GM21390 (cell line): ENCODE measurements around the gene THOC1.

Experiments
- ATAC-seq: cut with Tn5 transposase; IDR thresholded peaks from one replicate; pipeline ENCODE4 v1.9.1; 2021; ENCODE audit not compliant: unreplicated experiment

THOC1 gene

DNA sequence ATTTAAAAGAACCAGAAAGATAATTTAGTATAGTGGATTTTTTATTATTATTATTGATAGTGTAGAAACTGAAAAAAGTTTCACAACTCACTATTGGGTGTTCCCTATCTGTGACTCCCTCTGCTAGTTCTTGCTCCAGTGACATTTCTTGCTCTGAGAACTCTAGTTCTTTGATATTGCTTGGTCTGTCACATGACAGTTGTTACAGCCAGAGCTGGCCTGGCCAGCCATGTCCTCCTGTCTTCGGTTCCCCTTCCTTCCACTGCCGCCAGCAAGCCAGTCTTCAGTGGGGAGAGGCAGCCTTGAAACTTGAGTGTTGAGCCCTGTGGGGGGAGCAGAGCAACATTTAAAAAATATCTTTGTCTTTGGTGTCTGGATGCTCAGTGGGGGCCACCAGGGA, 7.6 kb upstream of the THOC1 start:
- no peak for ATAC-seq

DNA sequence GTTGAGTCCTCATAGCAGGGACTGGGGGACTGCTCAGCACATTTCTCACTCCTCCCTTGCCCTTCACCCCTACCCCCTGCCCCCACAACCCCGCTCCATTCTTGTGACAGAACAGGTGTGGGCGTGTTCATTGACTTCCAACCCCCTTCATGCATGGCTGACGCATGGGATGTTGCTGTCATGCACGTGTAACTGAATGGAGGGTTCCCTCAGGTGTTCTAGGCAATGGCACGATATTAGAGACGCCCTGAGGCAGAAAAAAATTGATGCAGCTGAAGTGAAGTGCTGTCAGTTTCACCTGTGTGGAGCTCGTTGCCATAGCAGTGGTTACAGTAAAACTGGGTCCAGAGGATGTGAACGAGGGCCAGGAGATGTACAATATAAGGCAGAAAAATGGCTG, 6.5 kb upstream of the THOC1 start:
- ATAC-seq, result no peak

DNA sequence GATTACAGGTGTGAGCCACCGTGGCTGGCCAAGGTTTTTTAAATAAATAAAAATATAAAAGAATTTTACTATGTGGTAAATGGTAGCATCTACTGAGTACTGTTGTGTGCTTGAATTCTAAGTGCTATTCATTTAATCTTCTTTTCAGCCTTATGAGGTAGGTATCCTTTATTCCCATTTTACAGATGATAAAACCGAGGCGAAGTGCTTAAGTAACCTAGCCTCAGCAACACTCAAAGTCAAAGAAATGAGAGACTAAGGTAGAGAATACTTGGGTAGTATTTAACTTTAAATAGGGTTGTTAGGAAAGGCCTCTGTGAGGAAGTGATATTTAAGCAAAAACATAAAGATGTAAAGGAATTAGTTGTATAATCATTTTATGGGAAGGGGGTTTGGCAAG, 5.7 kb upstream of the THOC1 start:
- ATAC-seq, result no peak

DNA sequence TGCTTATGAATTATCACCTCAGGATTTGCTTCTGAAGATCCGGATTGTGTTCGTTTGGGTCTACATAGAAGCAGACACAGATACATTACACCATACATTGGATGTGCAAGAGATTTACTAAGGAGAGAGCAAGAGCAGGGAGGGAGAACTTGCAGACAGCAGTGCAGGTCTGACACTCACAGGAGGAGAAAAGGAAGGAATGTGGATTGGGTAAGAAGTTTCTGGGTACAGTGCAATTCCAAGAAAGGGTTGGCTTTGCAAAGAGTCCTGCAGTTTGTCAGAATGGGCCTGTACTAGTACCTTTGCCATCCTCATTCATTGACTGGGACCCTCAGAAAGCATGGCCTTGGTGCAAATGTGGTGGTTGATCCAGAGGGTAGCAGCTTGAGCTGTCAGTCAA, 4.8 kb upstream of the THOC1 start:
- no peak for ATAC-seq

DNA sequence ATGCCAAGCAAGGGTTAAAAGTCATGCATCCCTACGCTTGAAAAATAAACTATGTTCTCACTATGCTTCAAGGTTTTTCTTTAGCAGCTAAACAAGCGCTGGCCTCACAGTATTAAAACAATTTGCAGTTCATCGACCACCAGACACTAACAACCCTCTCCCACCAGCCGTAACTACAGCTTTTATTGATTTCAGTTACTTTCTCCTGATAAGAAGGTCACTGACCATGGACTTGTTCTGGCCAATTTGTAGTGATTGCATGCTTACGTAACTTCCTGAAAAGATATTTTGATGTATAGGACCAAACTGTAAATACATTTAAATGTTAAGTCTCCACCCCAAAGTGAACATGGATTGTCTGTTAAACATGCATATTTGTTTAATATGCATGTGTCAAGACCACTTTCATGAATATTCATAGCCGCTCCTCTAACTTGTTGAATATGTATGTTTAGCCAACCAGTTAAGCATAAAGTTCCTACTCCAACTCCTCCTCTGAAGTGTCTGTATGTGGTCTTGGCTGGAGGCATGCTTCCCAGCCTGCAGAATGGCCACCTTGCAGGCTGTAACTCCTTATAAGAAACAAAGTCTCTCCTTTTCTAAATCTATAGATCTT, 1.7 kb upstream of the THOC1 start:
- ATAC-seq, result no peak

DNA sequence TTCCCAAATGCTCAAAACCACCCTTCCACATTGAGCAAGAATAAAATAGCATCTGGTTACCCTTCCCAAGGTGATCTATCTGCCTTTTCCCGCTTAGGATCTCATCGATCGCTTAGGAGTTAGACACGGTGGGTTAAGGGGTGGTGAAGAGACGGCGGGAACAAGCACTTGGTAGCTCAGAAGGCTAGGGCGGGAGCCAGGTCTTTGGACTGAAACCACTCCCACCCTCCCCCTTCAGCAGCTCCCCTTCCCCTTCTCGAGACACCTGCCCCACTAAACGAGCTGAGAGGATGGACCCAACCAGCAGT, 513 bp downstream of the THOC1 start:
- no peak for ATAC-seq

DNA sequence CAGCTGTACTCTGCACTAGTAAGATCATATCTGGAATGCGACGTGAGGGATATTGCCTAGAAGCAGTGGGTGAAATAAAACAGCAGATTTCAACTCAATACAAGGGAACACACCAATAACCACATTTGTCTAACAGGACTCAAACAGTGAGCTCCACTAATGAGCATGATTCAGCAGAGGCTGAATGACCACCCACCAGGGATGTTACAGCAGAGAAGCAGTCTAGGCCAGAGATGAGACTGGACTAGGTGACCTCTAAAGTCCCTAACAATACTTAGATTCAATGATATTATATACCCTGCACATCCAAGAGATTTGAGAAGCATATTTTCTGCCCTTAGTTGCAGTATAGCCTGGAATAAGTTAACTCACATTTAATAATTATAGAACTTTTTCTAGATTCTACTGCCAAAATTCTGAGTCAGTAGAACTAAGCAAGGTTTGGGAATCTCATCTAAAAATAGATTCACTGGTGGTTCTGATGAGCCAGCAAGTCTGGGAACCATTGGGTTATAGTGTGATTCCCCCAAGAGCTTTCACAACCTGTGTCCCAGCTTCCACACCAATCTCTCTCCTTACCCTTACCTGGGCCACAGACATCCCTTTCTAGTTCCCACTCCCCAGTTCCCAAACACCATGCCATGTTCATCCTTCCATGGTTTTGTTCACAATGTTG, 6.3 kb downstream of the THOC1 start:
- ATAC-seq, result no peak

DNA sequence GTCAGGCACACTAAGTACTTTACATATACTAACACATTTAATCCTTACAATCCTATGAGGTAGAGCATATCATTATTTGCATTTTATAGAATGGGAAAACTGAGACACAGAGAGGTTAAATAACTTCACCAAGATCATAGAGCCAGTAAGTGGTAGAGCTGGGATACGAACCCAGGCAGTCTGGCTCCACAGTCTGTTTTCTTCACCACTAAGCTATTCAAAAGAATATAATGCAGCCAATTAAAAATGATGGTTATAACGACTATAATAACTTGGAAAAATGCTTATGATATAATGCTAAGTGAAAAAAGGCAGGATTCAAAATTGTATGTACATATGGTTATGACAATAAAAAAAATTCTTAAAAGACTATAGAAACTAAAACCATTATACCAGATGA, 7.3 kb downstream of the THOC1 start:
- no peak for ATAC-seq

DNA sequence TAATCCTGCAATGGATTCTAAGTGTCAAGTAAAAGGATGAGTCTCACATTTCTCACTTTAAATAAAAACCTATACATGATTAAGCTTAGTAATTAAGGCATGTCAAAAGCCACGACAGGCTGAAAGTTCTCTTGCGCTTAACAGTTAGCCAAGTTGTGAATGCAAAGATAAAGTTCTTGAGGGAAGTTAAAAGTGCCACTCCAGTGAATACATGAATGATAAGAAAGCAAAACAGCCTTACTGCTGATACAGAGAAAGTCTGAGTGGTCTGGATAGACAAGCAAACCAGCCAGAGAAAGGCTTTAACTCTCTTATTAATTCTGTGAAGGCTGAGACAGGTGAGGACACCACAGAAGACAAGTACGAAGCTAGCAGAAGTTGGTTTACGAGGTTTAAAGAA, 12.7 kb downstream of the THOC1 start:
- no peak for ATAC-seq

DNA sequence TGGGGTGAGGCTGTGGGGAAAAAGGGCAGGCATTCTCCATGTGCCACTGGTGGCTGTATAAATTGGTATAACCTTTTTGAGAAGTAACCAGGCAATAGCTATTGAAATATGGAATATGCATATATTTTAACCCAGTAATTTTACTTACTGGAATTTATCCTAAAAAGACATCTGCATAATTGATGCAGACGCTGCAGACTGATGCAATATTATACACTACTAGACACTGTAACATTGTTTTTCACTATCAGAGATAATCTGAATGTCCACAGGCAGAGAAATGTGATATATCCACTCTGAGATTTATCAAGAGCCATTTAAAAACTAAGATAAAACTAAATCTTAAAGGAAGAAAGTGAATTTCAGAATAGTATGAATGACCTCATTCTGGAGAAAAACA, 14.7 kb downstream of the THOC1 start:
- no peak for ATAC-seq

DNA sequence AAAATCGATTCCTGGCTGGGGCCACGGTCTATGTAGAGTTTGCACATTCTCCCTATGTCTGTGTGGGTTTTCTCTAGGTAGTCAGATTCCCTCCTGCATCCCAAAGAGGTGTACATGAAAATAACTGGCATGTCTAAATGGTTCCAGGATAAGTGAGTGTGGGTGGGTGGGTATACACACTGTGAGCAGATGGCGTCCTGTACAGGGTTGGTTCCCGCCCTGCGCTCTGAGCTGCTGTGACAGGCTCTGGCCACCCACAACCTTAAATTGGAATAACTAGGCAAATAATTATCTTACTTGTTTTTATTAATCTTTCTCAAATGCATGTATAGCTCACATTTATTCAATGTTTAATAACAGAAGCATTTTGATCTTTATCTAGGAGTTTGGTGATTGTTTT, 16.3 kb downstream of the THOC1 start:
- ATAC-seq, result no peak

DNA sequence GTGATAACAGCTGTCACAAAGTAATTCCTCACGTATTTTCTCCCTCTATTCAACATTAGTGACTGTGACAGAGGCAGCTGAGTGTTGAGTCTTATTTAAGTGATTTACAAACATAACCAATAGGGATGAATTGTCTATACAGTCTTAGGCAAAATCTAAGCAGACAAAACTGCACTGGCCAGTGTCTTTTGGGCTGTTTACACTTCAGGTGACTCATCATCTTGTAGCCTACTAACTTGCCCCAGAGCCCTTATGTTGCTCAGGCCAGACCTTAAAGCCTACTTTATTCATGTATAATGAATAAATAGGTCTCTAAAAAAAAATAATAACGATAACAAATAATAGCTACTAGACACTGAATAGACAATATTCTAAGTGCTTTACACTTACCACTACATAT, 17.2 kb downstream of the THOC1 start:
- ATAC-seq, result no peak

DNA sequence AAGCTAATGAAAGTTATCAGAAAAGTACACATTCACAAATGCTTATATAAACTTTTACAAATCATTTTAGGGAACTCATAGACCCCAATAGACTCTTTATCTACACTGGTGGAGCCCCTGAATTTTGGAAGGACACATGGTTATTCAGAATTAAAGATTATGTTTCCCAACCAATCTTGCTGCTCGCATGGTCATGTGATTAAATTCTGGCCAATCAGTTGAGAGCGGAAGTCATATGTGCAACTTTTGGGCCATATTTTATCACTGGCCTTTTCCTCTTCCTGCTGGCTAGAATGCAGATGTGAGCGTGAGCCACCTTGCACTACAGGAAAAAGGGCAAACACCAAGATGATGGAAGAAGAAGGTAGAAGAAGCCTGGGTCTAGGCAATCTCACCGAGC, 19.8 kb downstream of the THOC1 start:
- ATAC-seq, result no peak

DNA sequence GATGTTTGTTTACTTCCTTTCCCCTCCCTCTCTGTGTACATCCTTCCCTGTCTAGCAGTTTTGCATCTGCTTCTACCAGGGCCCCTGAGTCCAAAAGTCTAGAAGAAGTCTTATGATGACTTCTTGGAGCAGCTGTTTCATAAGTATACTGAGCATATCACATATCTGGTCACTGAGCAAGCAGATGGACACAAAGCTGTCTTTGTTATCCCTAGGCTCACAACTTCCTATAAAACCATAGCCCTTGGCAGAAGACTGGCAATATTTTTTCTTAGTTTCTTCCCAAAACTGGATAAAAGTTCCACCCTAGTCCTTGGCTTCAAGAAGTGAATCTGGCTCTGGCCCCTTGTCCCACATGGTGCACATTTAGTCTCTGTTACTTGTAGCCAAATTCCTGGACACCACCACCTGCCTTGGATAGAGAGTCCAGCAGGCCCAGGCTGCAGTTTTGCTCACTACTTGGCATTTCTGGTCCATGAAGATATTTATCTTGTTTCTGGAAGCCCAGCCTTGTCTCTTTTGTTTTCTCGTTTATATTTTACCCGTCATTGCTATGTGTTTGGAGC, 22.5 kb downstream of the THOC1 start:
- ATAC-seq, result no peak

DNA sequence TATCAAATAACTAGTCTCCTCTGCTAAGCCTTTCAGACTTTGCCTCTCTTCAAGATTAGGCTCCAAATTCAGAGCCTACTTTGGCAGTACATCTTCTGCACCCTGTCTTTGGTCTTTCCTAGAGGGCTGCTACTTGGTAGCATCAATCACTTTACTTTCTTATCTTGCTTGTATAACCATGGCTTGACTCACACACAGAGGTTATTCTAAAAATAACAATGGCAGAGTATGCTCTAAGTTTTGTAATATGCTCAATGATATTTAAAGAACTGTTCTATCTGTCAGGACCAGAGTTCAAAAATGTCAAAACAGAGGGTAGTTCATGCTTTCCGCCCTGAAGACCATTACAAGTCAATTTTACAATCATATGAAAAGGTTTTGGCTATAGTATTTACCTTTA, 27.7 kb downstream of the THOC1 start:
- ATAC-seq, result no peak

DNA sequence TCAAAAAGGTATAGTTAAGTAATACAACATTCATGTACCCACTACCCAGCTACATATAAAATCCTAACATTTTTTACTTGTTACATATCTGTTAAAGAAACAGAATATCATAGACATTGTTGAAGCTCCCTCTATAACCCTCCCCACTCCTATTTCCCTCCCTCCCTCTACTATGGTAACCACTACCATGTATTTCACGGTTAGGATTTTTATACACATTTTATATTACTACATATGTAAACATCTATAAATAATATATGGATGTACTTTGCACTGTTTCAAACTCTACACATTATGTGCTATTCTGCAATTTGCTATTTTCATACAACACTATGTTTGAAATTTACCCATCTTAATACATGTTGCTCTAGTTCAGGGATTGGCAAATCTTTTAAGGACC, 36.3 kb downstream of the THOC1 start:
- no peak for ATAC-seq

DNA sequence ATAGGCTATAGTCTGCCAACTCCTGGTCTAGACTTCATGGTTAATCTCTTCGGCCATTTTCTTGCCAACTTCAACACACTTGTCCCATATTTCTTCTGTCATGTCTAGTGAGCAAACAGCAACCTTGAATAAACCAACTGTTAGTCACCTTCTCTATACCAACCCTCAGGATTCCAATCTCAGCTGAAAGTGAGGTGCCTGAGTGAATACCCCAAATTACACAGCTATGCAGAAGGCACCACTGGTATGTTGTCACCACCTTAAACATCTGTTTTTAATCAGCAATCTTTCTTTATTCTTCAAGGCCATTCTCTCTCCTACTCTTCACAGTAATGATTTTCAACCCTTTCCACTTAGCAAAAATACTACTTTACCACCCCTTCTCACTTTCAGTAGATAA, 39.3 kb downstream of the THOC1 start:
- no peak for ATAC-seq

DNA sequence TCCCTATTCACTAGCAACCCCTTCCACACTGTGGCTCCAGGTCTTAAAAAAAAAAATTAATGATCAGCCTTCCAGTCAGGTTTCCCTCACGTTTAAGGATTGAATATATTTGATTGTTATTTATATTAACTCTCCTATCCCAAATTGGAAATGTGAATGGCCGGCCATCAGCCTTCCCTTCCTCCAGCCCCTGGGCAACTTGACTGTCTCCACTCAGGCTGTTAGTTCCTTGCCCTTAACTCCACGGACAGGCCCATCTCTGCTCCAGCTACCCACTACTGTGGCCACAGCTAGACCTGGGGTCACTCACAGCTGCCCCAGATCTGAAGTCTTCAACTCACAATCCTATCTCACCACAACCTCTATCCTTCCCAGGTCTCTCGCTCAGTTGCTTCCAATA, 39.9 kb downstream of the THOC1 start:
- no peak for ATAC-seq

DNA sequence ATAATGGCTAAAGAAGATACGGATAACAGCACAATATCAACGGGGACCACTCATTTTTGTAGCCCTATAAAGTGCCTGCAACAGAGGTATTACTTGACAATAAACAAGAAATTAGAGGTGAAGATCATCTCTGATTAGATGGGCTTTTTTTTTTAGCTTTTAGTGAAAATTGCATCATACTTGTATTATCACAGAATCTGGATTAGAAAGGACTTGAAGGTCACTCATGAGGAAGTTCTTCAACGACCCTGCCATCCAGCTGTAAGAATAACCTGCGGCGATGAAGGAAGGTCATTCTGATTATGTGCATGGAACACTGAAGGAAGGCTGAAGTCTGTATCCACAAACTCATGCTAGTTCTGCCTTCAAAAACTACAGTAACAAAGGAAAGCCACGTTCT, 40.5 kb downstream of the THOC1 start:
- no peak for ATAC-seq

DNA sequence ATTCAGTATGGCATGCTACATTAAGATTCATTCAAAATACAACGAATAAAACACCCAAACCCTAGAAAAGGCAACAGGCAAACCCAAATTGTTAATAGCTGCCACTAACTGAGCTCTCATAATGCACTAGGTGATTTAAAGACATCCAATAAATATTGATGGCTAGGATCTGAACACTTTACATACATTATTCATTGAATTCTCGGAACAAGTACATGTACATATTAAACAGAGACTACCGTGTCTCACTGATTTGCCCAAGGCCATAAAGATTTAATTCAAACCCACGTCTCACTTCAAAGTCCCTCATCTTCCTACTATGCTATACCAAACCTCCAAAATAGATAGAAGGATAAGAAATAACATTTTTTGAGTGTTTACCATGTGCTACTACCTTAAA, 42.1 kb downstream of the THOC1 start:
- no peak for ATAC-seq

DNA sequence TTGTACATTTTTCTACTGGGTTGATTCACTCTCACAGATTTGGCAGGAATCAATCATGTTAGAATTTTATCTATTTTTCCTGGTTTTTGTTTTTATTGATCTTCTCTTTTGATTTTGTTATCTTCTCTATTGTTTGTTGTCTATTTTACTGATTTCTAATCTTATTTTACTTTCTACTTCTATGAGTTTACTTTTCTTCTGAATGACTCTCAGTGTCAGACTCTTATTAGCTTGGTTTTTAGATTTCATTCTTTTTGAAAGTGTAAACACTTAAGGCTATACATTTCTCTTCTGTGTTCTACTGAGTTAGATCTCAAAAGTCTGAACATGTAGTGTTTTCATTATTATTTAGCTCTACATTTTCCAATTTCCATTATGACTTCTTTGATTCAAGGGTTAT, 47.1 kb downstream of the THOC1 start:
- no peak for ATAC-seq

DNA sequence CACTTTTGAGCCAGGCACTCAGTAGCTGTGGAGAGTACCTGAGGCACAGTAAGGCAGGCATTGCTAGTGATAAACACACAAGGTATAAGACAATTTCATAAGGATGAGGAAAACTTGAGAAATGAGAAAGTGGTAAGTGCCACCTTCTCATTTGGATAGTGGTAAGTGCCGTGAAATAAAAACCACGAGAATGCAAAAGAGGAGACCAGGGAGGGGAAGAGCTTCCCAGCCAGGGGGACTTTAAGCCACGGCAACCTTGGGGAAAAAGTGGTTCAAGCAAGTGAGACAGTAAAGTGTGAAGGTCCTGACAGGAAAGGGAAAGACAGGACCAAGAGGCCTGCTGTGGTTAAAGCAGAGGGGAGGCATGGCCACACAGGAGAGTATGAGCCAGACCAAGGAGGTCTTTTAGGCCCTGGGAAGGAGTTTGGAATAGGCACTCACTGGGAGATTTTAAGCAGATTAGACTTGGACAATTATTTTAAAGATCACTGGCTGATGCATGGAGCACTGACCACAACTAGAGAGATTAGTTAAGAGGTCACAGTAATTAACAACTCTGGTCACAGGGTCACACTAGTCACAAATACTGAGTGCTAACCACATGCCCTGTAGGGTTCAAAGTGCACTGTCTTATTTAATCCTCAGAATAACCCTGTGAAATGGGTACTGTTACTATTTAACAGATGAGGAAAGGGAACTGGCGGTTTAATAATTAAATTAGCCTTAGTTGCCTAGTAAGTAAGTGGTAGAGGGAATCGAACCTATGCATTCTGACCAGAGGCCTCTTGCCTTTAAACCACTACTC, 50.1 kb downstream of the THOC1 start:
- no peak for ATAC-seq
